Peyer's patch (tissue), 4 donors: ENCODE data around the gene GALR2. TPM values are rescaled to one million over a fixed set of nuclear protein-coding genes. Genes with fewer than 3 reads are reported as not detected.

Experiments
- DNase-seq, 3 donors: peaks; one replicate each; pipeline ENCODE4 v3.0.0-alpha.2; 2017 to 2019
- H3K27ac ChIP-seq, 4 donors: fragments of 200-600 bp; sonication (generic); one replicate each; pipeline ENCODE4 v1.5.1; 2016 to 2019
- H3K27me3 ChIP-seq, 2 donors: fragments of 200-600 bp; sonication (generic); one replicate each; pipeline ENCODE4 v1.5.1; 2019
- H3K36me3 ChIP-seq, 3 donors: fragments of 200-600 bp; sonication (generic); one replicate each; pipeline ENCODE4 v1.5.1; 2016 to 2019
- H3K4me1 ChIP-seq, 4 donors: fragments of 200-600 bp; sonication (generic); one replicate each; pipeline ENCODE4 v1.5.1; 2016 to 2019
- H3K4me3 ChIP-seq, 4 donors: fragments of 200-600 bp; sonication (generic); 1 replicate in 3 of 4; 2 replicates in 1 of 4; pipeline ENCODE4 v1.5.1; 2016 to 2019; ENCODE audit warnings: mild to moderate bottlenecking in 1 of 4
- H3K9me3 ChIP-seq, 4 donors: fragments of 200-600 bp; sonication (generic); one replicate each; pipeline ENCODE4 v1.5.1; 2016 to 2019; ENCODE audit warnings: mild to moderate bottlenecking in 1 of 4
- POLR2A ChIP-seq, 2 donors: fragments of 450-650 bp; IDR thresholded peaks; one replicate each; pipeline ENCODE4 v1.5.1; 2017; ENCODE audit warnings: antibody characterized with exemption in 2 of 2, mild to moderate bottlenecking in 2 of 2, moderate library complexity in 2 of 2
- total RNA-seq, 4 donors: library from RNA; depleted of rRNA; stranded (reverse); fragments of >200 nt; gene quantifications; one replicate each; pipeline ENCODE4 v1.1.0, GENCODE V29; 2016
- TF ChIP-seq, protein P1 (sequence below), 6 experiments: fragments of 450-650 bp in 4 of 6; fragments of 200-600 bp in 2 of 6; sonication (generic) in 1 of 6; IDR thresholded peaks; one replicate each; pipeline ENCODE4 v1.5.1; 2017 to 2019; ENCODE audit warnings: antibody characterized with exemption in 6 of 6, mild to moderate bottlenecking in 3 of 6, moderate library complexity in 1 of 6

Gene GALR2, protein sequence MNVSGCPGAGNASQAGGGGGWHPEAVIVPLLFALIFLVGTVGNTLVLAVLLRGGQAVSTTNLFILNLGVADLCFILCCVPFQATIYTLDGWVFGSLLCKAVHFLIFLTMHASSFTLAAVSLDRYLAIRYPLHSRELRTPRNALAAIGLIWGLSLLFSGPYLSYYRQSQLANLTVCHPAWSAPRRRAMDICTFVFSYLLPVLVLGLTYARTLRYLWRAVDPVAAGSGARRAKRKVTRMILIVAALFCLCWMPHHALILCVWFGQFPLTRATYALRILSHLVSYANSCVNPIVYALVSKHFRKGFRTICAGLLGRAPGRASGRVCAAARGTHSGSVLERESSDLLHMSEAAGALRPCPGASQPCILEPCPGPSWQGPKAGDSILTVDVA
- total RNA-seq: under 1 TPM in 1 of 4 donors, not detected in 3; 0.95 TPM

DNA sequence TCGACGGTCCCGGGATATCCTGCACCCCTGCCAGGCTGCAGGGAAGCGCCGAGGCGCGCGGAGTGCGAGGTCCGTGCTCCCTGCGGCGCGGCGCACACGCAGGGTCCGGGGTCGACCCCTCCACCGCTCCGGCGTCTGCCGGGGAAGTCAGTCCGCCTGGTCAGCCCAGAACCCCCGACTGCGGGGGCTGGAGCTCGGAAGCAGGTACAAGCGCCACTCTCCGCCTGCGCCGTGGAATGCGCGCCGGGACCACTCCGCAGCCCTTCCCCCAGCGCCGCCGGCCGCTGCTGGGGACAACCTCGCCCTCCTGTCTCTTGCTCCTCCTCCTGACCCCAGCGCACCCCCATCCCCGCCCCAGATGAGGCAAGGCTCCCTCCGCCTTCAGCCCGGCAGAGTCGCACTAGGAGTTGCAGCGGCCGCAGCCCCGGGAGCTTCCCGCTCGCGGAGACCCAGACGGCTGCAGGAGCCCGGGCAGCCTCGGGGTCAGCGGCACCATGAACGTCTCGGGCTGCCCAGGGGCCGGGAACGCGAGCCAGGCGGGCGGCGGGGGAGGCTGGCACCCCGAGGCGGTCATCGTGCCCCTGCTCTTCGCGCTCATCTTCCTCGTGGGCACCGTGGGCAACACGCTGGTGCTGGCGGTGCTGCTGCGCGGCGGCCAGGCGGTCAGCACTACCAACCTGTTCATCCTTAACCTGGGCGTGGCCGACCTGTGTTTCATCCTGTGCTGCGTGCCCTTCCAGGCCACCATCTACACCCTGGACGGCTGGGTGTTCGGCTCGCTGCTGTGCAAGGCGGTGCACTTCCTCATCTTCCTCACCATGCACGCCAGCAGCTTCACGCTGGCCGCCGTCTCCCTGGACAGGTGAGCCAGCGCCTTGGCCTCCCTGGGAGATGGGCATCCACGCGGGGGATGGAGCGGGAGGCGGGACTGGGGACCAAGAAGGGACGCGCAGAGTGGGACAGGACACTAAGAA, at the start of gene GALR2:
TSS of gene GALR2 (plus strand) at position 392 of the 974 bp plus-strand sequence. CDS start at position 495, 103 bp downstream.
- no peak within 1 kb of the TSS for H3K27ac ChIP-seq
- TF ChIP-seq, protein P1, sequence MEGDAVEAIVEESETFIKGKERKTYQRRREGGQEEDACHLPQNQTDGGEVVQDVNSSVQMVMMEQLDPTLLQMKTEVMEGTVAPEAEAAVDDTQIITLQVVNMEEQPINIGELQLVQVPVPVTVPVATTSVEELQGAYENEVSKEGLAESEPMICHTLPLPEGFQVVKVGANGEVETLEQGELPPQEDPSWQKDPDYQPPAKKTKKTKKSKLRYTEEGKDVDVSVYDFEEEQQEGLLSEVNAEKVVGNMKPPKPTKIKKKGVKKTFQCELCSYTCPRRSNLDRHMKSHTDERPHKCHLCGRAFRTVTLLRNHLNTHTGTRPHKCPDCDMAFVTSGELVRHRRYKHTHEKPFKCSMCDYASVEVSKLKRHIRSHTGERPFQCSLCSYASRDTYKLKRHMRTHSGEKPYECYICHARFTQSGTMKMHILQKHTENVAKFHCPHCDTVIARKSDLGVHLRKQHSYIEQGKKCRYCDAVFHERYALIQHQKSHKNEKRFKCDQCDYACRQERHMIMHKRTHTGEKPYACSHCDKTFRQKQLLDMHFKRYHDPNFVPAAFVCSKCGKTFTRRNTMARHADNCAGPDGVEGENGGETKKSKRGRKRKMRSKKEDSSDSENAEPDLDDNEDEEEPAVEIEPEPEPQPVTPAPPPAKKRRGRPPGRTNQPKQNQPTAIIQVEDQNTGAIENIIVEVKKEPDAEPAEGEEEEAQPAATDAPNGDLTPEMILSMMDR (IDR thresholded peaks at IDR 0.05): no peak
- no peak for TF ChIP-seq POLR2A (IDR thresholded peaks at IDR 0.05)
- no peaks in the 10 kb centered on the region for H3K9me3 ChIP-seq
- peaks cover 0 to 45% of the 10 kb centered on the region in 2 donors for H3K27me3 ChIP-seq
- peaks cover 0 to 57% (median 14%) of the 10 kb centered on the region in 4 donors for H3K4me1 ChIP-seq
- peaks cover 0 to 2% (median 0%) of the 10 kb centered on the region in 3 donors for H3K36me3 ChIP-seq
- no peak for DNase-seq
- peak within 1 kb of the TSS in 3 of 4 donors; percentile 3 to 29 (median 5) for H3K4me3 ChIP-seq

DNA sequence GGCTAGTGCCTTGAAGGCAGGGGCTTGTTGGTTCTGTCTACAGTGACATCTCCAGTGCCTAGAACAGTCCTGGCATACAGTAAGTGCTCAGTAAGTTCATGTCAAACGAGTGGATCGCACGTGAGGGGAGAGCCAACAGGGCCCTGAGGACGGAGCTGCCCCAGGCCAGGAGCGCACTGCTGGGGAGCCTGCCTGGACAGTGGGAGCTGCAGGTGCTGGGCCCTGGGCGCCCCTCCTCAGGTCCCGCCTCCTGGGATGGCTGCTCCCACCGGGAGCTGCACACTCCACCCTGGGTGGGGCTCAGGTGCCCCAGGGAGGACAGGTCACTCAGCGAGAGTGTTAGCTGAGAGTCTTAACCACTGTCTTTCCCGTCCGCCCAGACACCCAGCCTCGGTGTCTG, 49.3 kb upstream of the GALR2 start:
- Histone ChIP-seq H3K9me3 (no peaks in the 10 kb centered on the region), H3K4me1 (peaks cover 0 to 25% (median 1%) of the 10 kb centered on the region in 4 donors), H3K27ac (no peak overlapping the region), H3K27me3 (no peaks in the 10 kb centered on the region), H3K36me3 (no peaks in the 10 kb centered on the region), H3K4me3 (peak overlapping the region in 2 of 4 donors; percentile 10 to 54)
- DNase-seq: no peak
- TF ChIP-seq, protein P1 (IDR thresholded peaks at IDR 0.05): no peak
- TF ChIP-seq POLR2A (IDR thresholded peaks at IDR 0.05): no peak

DNA sequence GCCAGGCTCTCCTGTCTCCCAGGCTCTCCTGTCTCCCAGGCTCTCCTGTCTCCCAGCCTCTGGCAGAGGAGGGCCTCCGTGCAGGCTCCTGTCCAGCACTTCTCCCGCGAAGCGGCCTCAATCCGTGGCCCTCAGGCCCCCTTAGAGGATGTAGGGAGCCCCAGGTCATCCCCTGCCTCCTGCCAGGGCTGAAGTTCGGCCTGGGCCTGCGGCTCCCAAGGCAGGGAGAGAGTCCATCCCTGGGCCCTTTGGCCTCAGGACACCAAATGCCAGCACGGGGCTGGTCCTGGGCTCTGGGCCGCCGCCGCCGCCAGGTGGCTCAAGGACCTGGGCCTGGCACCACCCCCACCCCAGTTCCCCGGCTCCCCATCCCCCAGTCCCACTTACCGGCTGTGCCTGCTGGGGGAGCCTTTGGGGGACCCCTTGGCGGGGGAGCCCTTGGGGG, 47.8 kb upstream of the GALR2 start:
- DNase-seq: peak in 1 of 3 donors; percentile 81
- peak overlapping the region in 3 of 4 donors; percentile 21 to 61 (median 54) for H3K4me3 ChIP-seq

DNA sequence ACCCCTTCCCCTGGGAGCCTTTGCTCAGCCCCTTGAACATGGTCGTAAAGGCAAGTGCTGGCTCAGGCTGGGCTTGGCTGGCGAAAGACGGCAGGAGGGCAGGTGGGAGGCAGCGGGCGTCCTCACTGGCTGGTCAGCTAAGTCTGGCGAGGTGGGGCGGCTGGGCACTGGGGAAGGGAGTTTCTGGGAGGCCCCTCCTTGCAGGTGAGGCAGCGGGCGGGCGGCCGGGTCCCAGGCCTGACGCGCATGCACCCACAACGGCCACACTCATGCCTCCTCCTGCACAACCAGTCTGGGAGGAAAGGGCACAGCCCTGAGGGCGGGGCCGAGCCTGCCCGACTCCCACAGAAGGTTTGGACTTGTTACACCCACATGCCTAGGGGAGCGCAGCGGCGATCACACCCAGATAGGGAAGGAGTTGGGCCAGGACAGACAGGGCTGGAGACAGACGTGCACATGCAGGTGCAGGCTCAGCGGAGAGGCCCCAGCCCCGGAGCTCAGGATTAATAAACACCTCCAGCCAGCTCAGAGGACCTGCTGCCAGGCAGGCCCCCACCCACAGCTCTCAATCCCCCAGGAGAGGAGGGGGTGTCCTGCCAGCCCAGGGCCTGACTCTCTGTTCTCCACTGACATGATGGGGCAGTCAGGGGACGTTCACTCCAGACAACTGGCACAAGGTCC, 47.3 kb upstream of the GALR2 start, which contains the start of gene EVPL:
TSS of gene EVPL (minus strand) at position 148 of the 681 bp plus-strand sequence. CDS start at position 40, 108 bp downstream.
- Histone ChIP-seq H3K27ac (peak within 1 kb of the TSS in 3 of 4 donors; percentile 69 to 93 (median 89)), H3K9me3 (no peaks in the 10 kb centered on the region), H3K4me1 (peaks cover 0 to 29% (median 1%) of the 10 kb centered on the region in 4 donors), H3K27me3 (no peaks in the 10 kb centered on the region), H3K36me3 (no peaks in the 10 kb centered on the region), H3K4me3 (peak within 1 kb of the TSS in 3 of 4 donors; percentile 21 to 61 (median 54))
- DNase-seq: peak in 2 of 3 donors; percentile 87 to 91
- TF ChIP-seq, protein P1 (IDR thresholded peaks at IDR 0.05): no peak
- peak; percentile 65 to 84 for TF ChIP-seq POLR2A (IDR thresholded peaks at IDR 0.05)

More for the DNA sequence above, 47.8 kb upstream of the GALR2 start:
- Histone ChIP-seq H3K27me3 (no peaks in the 10 kb centered on the region), H3K27ac (peak overlapping the region in 3 of 4 donors; percentile 69 to 93 (median 89)), H3K4me1 (peaks cover 0 to 25% (median 1%) of the 10 kb centered on the region in 4 donors), H3K36me3 (no peaks in the 10 kb centered on the region), H3K9me3 (no peaks in the 10 kb centered on the region)
- no peak for TF ChIP-seq POLR2A (IDR thresholded peaks at IDR 0.05)
- TF ChIP-seq, protein P1 (IDR thresholded peaks at IDR 0.05): peak in 1 of 6 experiments; percentile 26
